Measurements from ENCODE around the gene RBM3. TPM values are rescaled to one million over a fixed set of nuclear protein-coding genes. Genes with fewer than 3 reads are reported as not detected.

The RBM3 gene
- total RNA-seq, 6 donors from 2014 or later: 129 to 486 (median 187) TPM

GRCh38 chrX:48575642-48576041, 1.4 kb downstream of the RBM3 start:
- no peak for ATAC-seq (ENCODE audit: low FRiP score in 2 of 2)
- 53 to 84% methylated on average over 2 to 13 of the region's 13 CpGs for WGBS, 2 donors
- peak overlapping the region; percentile 98 to 99 (median 98) for H3K27ac ChIP-seq

GRCh38 chrX:48576108-48576507, 1.8 kb downstream of the RBM3 start:
- H3K27me3 ChIP-seq: no peaks in the 10 kb centered on the region
- H3K9me3 ChIP-seq: no peaks in the 10 kb centered on the region
- TF ChIP-seq POLR2A (IDR thresholded peaks at IDR 0.05): no peak
- TF ChIP-seq, protein P1, sequence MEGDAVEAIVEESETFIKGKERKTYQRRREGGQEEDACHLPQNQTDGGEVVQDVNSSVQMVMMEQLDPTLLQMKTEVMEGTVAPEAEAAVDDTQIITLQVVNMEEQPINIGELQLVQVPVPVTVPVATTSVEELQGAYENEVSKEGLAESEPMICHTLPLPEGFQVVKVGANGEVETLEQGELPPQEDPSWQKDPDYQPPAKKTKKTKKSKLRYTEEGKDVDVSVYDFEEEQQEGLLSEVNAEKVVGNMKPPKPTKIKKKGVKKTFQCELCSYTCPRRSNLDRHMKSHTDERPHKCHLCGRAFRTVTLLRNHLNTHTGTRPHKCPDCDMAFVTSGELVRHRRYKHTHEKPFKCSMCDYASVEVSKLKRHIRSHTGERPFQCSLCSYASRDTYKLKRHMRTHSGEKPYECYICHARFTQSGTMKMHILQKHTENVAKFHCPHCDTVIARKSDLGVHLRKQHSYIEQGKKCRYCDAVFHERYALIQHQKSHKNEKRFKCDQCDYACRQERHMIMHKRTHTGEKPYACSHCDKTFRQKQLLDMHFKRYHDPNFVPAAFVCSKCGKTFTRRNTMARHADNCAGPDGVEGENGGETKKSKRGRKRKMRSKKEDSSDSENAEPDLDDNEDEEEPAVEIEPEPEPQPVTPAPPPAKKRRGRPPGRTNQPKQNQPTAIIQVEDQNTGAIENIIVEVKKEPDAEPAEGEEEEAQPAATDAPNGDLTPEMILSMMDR (IDR thresholded peaks at IDR 0.05): no peak
- H3K36me3 ChIP-seq: peaks cover 0 to 38% (median 19%) of the 10 kb centered on the region in 4 donors
- H3K4me3 ChIP-seq: peak overlapping the region in 2 of 4 donors; percentile 61 to 72
- ATAC-seq (ENCODE audit: low FRiP score in 2 of 2): no peak
- no peak for DNase-seq
- H3K4me1 ChIP-seq: peaks cover 12 to 22% (median 14%) of the 10 kb centered on the region in 4 donors
- 82% methylated on average over 4 of the region's 6 CpGs; no CpG with 5 or more reads in 1 of the 2 donors for WGBS, 2 donors
- H3K27ac ChIP-seq: peak overlapping the region; percentile 98 to 99 (median 98)

More at GRCh38 chrX:48575642-48576041, 1.4 kb downstream of the RBM3 start:
- peaks cover 0 to 38% (median 19%) of the 10 kb centered on the region in 4 donors for H3K36me3 ChIP-seq
- no peaks in the 10 kb centered on the region for H3K9me3 ChIP-seq
- H3K27me3 ChIP-seq: no peaks in the 10 kb centered on the region
- TF ChIP-seq POLR2AphosphoS5 (IDR thresholded peaks at IDR 0.05) (no peak), POLR2A (IDR thresholded peaks at IDR 0.05) (no peak), EP300 (IDR thresholded peaks at IDR 0.05) (no peak)
- TF ChIP-seq, protein P1 (IDR thresholded peaks at IDR 0.05): no peak
- peaks cover 12 to 19% (median 14%) of the 10 kb centered on the region in 4 donors for H3K4me1 ChIP-seq
- peak overlapping the region; percentile 34 to 72 (median 66) for H3K4me3 ChIP-seq
- DNase-seq: peak in 1 of 2 donors; percentile 56

DNA sequence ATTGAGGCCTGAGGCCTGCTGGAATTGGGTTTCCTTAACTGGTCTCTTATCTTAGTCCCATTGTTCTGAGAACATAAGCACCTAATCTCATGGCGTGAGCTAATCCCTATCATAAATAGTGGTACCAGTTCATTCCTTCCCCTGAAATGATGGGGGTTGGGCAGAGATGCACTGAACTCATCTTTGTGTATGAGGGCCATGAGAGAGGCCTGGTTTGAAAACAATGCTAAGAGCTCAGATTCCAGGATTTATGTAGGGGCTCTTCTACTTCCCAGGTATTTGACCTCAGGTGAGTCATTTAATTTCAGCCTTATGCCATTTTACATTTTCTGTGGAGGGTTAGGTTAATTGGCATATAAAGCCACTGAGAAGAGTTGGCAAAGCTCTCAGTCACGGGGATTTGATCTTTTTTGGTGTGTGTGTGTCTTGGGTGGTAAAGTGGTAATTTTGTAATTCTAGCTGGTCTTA, 4.4 kb downstream of the RBM3 start:
- TF ChIP-seq POLR2AphosphoS5 (IDR thresholded peaks at IDR 0.05) (no peak), EP300 (IDR thresholded peaks at IDR 0.05) (no peak), POLR2A (IDR thresholded peaks at IDR 0.05) (no peak)
- TF ChIP-seq, protein P1 (IDR thresholded peaks at IDR 0.05): no peak
- H3K4me1 ChIP-seq: peaks cover 12 to 22% (median 14%) of the 10 kb centered on the region in 4 donors
- peaks cover 0 to 38% (median 19%) of the 10 kb centered on the region in 4 donors for H3K36me3 ChIP-seq
- DNase-seq: no peak
- H3K4me3 ChIP-seq: no peak overlapping the region
- no peak overlapping the region for H3K27ac ChIP-seq
- no peaks in the 10 kb centered on the region for H3K27me3 ChIP-seq
- no peaks in the 10 kb centered on the region for H3K9me3 ChIP-seq
- ATAC-seq (ENCODE audit: low FRiP score in 2 of 2): no peak
- 64 to 100% methylated on average over 1 to 2 of the region's 2 CpGs for WGBS, 2 donors

DNA sequence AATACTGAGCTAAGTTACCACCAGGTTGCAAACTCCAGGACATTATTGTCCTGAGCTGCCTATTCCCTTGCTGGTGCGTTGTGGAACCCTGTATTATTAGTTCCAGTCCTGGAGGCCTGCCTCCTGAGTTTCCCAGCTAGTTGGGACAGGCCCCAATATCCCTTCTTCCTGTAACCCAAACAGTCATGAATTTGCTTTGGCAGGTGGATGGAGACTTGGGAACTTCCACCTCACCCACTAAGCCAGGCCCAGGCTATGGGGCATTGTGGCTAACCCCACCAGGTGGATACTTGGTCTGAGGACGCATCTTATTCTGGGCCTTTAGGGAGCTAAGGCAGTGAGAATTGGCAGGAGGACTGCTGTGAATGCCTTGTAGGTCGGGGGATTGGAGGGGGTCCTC, 5.0 kb downstream of the RBM3 start:
- no peaks in the 10 kb centered on the region for H3K27me3 ChIP-seq
- H3K4me3 ChIP-seq: no peak overlapping the region
- DNase-seq (no peak), ATAC-seq (ENCODE audit: low FRiP score in 2 of 2) (no peak)
- TF ChIP-seq, protein P1 (IDR thresholded peaks at IDR 0.05): no peak
- TF ChIP-seq POLR2A (IDR thresholded peaks at IDR 0.05) (no peak), POLR2AphosphoS5 (IDR thresholded peaks at IDR 0.05) (no peak), EP300 (IDR thresholded peaks at IDR 0.05) (no peak)
- peaks cover 12 to 22% (median 14%) of the 10 kb centered on the region in 4 donors for H3K4me1 ChIP-seq
- H3K9me3 ChIP-seq: no peaks in the 10 kb centered on the region
- WGBS, 2 donors: 71 to 72% methylated on average over 1 to 3 of the region's 3 CpGs
- no peak overlapping the region for H3K27ac ChIP-seq
- peaks cover 0 to 38% (median 19%) of the 10 kb centered on the region in 4 donors for H3K36me3 ChIP-seq

DNA sequence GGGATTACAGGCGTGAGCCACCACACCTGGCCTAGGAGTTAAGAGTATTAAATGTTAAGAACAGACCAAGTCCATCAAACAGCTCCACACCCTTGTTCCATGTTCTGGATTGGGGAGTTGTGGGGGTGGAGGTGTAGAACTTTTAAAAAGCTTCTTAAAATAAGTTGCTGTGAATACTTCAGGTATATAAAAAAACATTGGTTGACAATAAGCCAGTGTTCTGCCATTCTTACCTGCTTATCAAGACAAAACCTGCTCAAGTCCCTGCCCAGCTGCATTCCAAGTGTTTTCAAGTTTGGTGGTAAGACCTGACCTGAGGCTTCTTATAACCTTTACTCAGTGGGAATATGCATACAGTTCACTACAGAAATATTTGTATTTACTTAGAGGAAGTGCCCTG, 6.4 kb downstream of the RBM3 start:
- TF ChIP-seq POLR2AphosphoS5 (IDR thresholded peaks at IDR 0.05) (no peak), POLR2A (IDR thresholded peaks at IDR 0.05) (no peak), EP300 (IDR thresholded peaks at IDR 0.05) (no peak)
- TF ChIP-seq, protein P1 (IDR thresholded peaks at IDR 0.05): no peak
- peak in 1 of 2 donors; percentile 50 for ATAC-seq (ENCODE audit: low FRiP score in 2 of 2)

More for the DNA sequence above, 6.4 kb downstream of the RBM3 start:
- peaks cover 0 to 32% (median 14%) of the 10 kb centered on the region in 4 donors for H3K36me3 ChIP-seq
- H3K27ac ChIP-seq: no peak overlapping the region
- no peak overlapping the region for H3K4me3 ChIP-seq
- DNase-seq: no peak
- H3K9me3 ChIP-seq: no peaks in the 10 kb centered on the region
- peaks cover 8 to 16% (median 9%) of the 10 kb centered on the region in 4 donors for H3K4me1 ChIP-seq
- 63 to 87% methylated on average over 1 of the region's 1 CpG for WGBS, 2 donors
- no peaks in the 10 kb centered on the region for H3K27me3 ChIP-seq
